GM18511 (cell line): ENCODE results near the gene RAB6A.
"Not testable (repeated sequence)": the region's sequence is repeated elsewhere in the genome, so short reads cannot be mapped to it uniquely, and the experiment has no call there.

ENCODE experiments used
- ATAC-seq: cut with Tn5 transposase; IDR thresholded peaks from one replicate; pipeline ENCODE4 v1.9.1; 2021; ENCODE audit warnings: mild to moderate bottlenecking, moderate library complexity; ENCODE audit not compliant: unreplicated experiment

Gene RAB6A

GRCh38 chr11:73729594-73730206 is 31.2 kb downstream of the RAB6A start:
- no peak for ATAC-seq

DNA sequence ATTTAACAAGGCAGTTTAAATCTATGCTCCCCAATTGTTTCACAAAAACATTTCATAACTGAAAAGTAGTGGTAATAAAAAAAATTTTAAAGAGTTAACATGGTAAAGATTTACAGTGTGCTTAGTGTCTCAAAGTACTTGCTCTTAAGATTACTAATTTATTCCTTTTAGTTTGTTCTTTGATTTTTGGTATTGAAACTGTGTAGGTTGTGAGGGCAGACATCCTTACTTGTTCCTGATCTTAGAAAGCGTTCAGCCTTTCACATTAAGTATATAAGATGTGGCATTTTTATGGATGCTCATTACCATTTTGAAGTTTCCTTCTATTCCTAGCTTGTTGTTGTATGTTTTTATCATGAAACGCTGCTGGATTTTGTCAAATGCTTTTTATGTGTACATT is 32.9 kb downstream of the RAB6A start:
- no peak for ATAC-seq

DNA sequence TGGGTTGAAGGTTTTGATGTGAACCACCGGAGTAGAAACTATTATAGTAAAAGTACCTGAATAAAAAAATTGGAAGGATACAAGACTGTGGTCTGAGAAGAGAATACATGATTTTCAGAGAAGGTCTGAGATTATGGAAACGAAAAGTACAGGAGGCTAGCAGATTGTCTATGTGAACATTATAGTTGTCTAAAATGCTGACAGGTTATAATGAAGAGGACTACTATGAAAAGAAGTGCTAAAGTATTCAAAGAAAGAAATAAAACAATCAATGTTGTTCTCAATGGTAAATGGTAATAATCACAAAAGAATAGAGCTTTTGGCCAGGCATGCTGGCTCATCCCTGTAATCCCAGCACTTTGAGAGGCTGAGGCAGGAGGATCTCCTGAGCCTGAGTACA is 34.0 kb downstream of the RAB6A start:
- no peak for ATAC-seq

GRCh38 chr11:73717136-73717535 is 43.7 kb downstream of the RAB6A start:
- ATAC-seq = no peak

- ATAC-seq = no peak
Measured at GRCh38 chr11:73716153-73717056, 44.5 kb downstream of the RAB6A start.

DNA sequence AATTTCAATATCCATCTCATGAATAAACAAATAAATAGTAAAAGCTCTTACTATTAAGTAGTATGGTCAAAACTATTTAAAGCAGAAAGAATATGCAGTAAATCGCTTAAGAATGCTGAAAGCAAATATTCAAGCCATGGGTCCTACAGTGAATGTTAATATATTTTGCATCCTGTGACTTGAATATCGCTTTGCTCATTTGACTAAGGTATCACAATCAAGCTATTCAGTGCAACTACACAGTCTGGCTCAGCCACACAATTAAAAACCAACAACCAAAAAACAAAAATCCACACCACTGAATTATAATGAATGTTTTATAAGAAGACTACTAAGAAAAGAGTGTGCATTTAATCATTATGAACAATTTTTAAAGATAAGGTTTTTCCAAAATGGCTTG is 45.3 kb downstream of the RAB6A start:
- ATAC-seq = no peak

GRCh38 chr11:73710964-73711363 is 49.9 kb downstream of the RAB6A start:
- ATAC-seq = no peak

DNA sequence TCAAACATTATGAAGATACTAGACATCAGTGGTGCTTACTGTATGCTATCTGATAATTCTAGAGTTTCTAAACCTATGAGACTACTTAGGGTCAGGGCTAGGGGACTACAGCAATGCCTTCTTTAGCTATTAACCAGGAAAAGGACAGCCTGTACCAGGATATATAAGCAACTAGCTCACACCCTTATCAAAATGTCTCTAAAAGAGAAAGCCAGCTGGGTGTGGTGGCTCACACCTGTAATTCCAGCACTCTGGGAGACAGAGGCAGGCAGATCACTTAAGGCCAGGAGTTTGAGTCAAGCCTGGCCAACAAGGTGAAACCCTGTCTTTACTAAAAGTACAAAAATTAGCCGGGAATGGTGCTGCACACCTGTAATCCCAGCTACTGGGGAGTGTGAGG is 55.8 kb downstream of the RAB6A start:
- ATAC-seq = no peak

DNA sequence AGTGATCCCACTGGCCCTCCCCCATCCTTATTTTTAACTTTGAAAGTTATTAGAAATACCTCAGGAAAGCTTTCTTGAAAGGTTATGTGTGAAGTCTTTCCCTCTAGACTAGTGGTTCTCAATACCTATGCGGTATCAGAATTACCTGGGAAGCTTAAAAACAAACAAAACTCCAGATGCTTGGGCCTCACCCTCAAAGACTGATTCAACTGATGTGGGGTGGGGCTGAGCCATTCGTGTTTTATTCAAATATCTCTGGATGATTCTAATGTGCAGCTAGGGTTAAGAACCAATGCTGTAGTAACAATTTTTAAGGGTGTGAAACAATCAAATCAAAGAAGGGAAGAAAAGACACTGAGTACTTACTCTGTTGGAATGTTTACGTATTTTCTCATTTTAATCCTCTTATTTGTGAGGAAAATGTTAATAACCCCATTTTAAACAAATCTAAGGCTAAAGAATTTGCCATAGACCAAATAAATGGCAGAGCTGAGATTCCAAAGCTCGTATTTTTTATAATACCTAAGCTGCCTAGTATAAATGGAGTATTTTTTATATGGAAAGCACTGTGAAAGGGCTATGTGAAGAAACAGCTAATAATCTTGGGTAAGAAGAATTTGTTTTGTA is 66.9 kb downstream of the RAB6A start:
- no peak for ATAC-seq

GRCh38 chr11:73680687-73681086 is 80.2 kb downstream of the RAB6A start:
- ATAC-seq = no peak

- not testable (repeated sequence) for ATAC-seq
Measured at GRCh38 chr11:73676552-73676951, 84.3 kb downstream of the RAB6A start.

DNA sequence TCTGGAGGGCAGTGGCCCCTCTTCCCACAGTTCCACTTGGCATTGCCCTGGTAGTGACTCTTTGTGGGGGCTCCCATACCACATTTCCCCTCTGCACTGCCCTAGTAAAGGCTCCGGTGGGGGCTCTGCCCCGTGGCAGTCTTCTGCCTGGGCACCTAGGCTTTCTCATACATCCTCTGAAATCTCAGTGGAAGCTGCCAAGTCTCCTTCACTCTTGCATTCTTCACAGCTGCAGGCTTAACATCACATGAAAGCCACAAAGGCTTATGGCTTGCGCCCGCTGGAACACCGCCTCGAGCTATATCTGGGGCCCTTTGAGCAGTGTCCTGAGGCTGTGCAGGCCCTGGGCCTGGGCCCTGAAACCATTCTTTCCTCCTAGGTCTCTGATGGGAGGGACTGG is 89.2 kb downstream of the RAB6A start:
- ATAC-seq = no peak

DNA sequence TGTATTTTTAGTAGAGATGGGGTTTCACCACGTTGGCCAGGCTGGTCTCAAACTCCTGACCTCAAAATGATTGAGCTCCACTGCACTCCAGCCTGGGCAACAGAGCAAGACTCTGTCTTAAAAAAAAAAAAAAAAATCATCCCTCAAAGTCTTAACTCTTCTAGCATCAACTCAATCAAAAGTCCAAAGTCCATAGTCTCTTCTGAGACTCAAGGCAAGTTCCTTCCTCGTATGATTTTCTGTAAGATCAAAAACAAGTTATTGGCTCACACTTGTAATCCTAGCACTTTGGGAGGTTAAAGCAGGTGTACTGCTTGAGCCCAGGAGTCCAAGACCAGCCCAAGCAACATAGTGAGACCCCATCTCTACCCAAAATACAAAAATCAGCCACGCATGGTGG is 90.1 kb downstream of the RAB6A start:
- ATAC-seq = no peak

DNA sequence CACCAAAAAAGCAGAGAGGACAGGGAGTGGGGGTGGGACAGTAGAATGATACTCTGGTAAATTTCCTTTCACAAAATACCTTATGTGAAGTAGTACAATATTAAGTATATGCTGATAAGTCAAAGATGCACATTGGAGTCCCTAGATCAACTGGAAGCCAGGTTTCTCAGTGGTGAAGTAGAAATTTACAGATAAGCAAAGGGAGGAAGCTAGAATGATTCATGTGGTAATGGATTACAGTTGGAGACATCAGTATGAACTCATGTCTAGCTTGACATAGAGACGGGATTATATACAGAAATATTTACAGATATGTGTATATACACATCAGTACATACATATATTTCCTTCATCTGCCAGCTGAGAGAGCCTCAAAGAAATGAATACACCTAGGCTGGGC is 93.0 kb downstream of the RAB6A start:
- no peak for ATAC-seq

- ATAC-seq = no peak
Measured at GRCh38 chr11:73664877-73665276, 96.0 kb downstream of the RAB6A start.

- no peak for ATAC-seq
Measured at GRCh38 chr11:73663604-73664495, 97.0 kb downstream of the RAB6A start.

DNA sequence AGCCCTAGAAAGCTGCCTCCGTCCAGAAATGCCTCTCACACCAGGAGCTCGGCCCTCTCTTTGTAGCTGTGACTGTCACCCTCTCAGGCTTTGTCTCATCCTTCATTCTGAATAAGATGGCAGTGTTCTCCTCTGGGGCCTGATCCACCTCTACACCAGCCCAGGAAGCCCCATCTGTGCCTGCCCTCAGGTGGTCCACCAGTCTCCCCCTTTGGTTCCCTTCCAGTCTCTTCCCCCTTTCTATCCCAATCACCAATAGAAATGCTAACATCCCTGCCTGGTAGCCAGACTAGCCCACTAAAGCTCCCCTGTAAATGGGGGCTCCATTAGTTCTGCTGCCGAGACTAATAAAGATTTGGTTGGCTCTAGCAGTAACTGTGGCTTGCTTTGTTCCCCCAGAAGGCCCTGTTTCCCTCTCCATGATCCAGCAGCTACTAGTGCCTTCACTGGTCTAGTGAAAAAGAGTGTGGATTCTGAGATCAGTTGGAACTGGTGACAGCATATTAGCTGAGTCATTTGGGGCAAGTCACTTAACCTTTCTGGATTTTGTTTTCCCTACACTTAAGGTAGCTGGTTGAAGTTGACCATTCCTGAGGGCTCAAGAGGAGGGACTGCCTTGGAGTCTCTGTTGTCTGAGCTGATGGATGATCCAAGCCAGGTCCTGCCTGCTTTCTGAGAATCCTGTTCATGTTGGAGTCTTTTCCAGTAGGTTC is 98.3 kb downstream of the RAB6A start:
- ATAC-seq = no peak

- peak; percentile 74 for ATAC-seq
Measured at GRCh38 chr11:73661035-73661628, 99.7 kb downstream of the RAB6A start.

DNA sequence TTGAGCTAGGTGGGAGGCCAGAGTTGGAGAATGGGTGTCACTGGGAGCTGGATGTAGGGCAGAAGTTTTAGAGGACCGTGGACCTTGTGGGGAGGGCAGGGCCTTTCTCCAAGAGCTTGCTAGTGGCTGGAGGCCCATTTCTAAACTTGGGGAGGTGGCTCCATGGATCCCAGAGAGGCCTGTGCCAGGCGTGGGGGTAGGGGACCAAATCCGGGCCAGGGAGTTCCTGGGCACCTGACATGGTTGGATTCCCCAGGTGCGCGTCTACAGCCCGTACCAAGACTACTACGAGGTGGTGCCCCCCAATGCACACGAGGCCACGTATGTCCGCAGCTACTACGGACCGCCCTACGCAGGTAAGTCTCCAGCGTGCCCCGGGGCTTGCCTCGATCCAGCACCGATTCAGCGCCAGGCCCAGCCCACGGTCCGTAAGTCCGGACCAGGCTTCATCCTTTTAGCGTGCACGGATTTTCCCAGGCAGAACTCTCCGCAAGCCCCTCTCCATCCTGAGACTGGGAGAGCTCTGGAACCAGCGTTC is 100.3 kb downstream of the RAB6A start:
- no peak for ATAC-seq

GRCh38 chr11:73659961-73660360 is 100.9 kb downstream of the RAB6A start:
- no peak for ATAC-seq
